K562 (cell line): ENCODE results near the gene ASB10. TPM values are rescaled to one million over a fixed set of nuclear protein-coding genes. Genes with fewer than 3 reads are reported as not detected.
A peak's percentile ranks its signal among the peaks of the same experiment; 100 is the strongest.

Experiments
- CC2D1A ChIP-seq: fragments of 450-650 bp; IDR thresholded peaks from 2 replicates; pipeline ENCODE4 v1.6.1; 2017; ENCODE audit warnings: mild to moderate bottlenecking
- CCNT2 ChIP-seq: IDR thresholded peaks from 2 replicates; pipeline ENCODE4 v1.6.1; 2011; ENCODE audit warnings: borderline replicate concordance, low read depth, mild to moderate bottlenecking, moderate library complexity, mixed read lengths, low read length; ENCODE audit not compliant: insufficient read length; ENCODE audit errors: extremely low read depth
- CSDE1 ChIP-seq, 2 experiments: fragments of 450-650 bp; IDR thresholded peaks; 2 replicates each; pipeline ENCODE4 v1.6.1; 2016; ENCODE audit warnings: mild to moderate bottlenecking in 1 of 2
- ELF1 ChIP-seq: fragments of 200-800 bp; sonication (Bioruptor generic); IDR thresholded peaks from 2 replicates; pipeline ENCODE4 v1.6.1; 2016; ENCODE audit warnings: missing genetic modification characterization, missing compliant biosample characterization
- ESRRA ChIP-seq: fragments of 450-650 bp; IDR thresholded peaks from 2 replicates; pipeline ENCODE4 v1.6.1; 2014; ENCODE audit warnings: low read depth, mild to moderate bottlenecking, moderate library complexity, borderline replicate concordance
- FOSL1 ChIP-seq: fragments of 200-800 bp; sonication (Bioruptor generic); conservative IDR thresholded peaks from 2 replicates; pipeline ENCODE4 v1.6.1; 2016; ENCODE audit warnings: missing genetic modification characterization, missing compliant biosample characterization
- FOXJ2 ChIP-seq: fragments of 200-800 bp; sonication (Bioruptor generic); IDR thresholded peaks from 2 replicates; pipeline ENCODE4 v1.6.1; 2016; ENCODE audit warnings: missing genetic modification characterization, missing compliant biosample characterization
- GABPA ChIP-seq: fragments of 200-800 bp; sonication (Bioruptor generic); conservative IDR thresholded peaks from 2 replicates; pipeline ENCODE4 v1.6.1; 2016; ENCODE audit warnings: low read depth, missing genetic modification characterization, missing compliant biosample characterization
- GTF2A2 ChIP-seq: IDR thresholded peaks from 2 replicates; pipeline ENCODE4 v1.6.1; 2016; ENCODE audit warnings: mild to moderate bottlenecking, missing genetic modification characterization, missing compliant biosample characterization
- LEF1 ChIP-seq: fragments of 450-650 bp; IDR thresholded peaks from 2 replicates; pipeline ENCODE4 v1.6.1; 2016; ENCODE audit warnings: mild to moderate bottlenecking
- NFATC3 ChIP-seq: fragments of 450-650 bp; IDR thresholded peaks from 2 replicates; pipeline ENCODE4 v1.6.1; 2017; ENCODE audit warnings: mild to moderate bottlenecking
- SMARCC2 ChIP-seq: fragments of 450-650 bp; IDR thresholded peaks from 2 replicates; pipeline ENCODE4 v1.6.1; 2017; ENCODE audit warnings: antibody characterized with exemption, moderate library complexity, mild to moderate bottlenecking, low read depth
- TAL1 ChIP-seq: fragments of 450-650 bp; IDR thresholded peaks from 2 replicates; pipeline ENCODE4 v1.6.1; 2016; ENCODE audit warnings: mild to moderate bottlenecking
- TRIM28 ChIP-seq: fragments of 450-650 bp; IDR thresholded peaks from 2 replicates; pipeline ENCODE4 v1.6.1; 2017
- XRCC4 ChIP-seq: IDR thresholded peaks from one replicate; pipeline ENCODE4 v1.6.1; 2011; ENCODE audit not compliant: insufficient read depth, insufficient read length; ENCODE audit errors: extremely low read depth
- ZEB2 ChIP-seq: fragments of 450-650 bp; IDR thresholded peaks from 2 replicates; pipeline ENCODE4 v1.6.1; 2016
- ZNF274 ChIP-seq: IDR thresholded peaks from 2 replicates; pipeline ENCODE4 v1.6.1; 2011; ENCODE audit warnings: low read depth, mild to moderate bottlenecking, low read length, moderate library complexity, borderline replicate concordance
- ZNF347 ChIP-seq: fragments of 450-650 bp; formaldehyde crosslinking; IDR thresholded peaks from 2 replicates; pipeline ENCODE4 v1.4.0; 2020; ENCODE audit warnings: low read depth, mild to moderate bottlenecking, moderate library complexity
- polyA plus RNA-seq, 8 experiments: library from polyadenylated mRNA; depleted of rRNA in 4 of 8; stranded (reverse) in 5 of 8; unstranded in 3 of 8; fragments of >200 nt; fragmentation: Nextera tagmentation in 2 of 8; fragmentation: Illumina TruSeq in 1 of 8; extraction: Ambion mirVana in 2 of 8; extraction: Trizol in 1 of 8; gene quantifications; 2 replicates each; pipeline versions ENCODE4 v1.2.1 to v1.2.3, GENCODE V29; 2011 to 2014; ENCODE audit warnings: inconsistent platforms in 1 of 8, missing spikeins in 1 of 8
- total RNA-seq, 7 experiments: library from RNA; depleted of rRNA in 6 of 7; stranded (reverse); fragments of >200 nt in 6 of 7; fragmentation: Illumina TruSeq in 2 of 7; extraction: Trizol in 2 of 7; gene quantifications; 2 replicates each; pipeline versions ENCODE4 v1.2.1 to v1.2.3, GENCODE V29; 2011 to 2021; ENCODE audit warnings: low replicate concordance in 1 of 7
- TF ChIP-seq, protein P1 (sequence below), 2 experiments: fragments of 250-450 bp in 1 of 2; fragments of 450-650 bp in 1 of 2; sonication (Bioruptor Pico) in 1 of 2; IDR thresholded peaks; 2 replicates each; pipeline versions ENCODE4 v1.6.1 to v1.8.0; 2016 to 2021; ENCODE audit warnings: mild to moderate bottlenecking in 2 of 2, moderate library complexity in 2 of 2, missing compliant biosample characterization in 1 of 2, missing genetic modification characterization in 1 of 2
- TF ChIP-seq, protein P2 (sequence below): sonication (generic); formaldehyde crosslinking; IDR thresholded peaks from 2 replicates; pipeline ENCODE4 v1.5.0; 2020; ENCODE audit warnings: missing genetic modification reagents
- TF ChIP-seq, protein P3 (sequence below), 3 experiments: fragments of 200-800 bp in 1 of 3; sonication (Bioruptor generic) in 1 of 3; sonication (generic) in 1 of 3; formaldehyde crosslinking in 1 of 3; IDR thresholded peaks; 2 replicates each; pipeline versions ENCODE4 v1.6.1 to v1.8.0; 2016 to 2022; ENCODE audit warnings: mild to moderate bottlenecking in 2 of 3, missing compliant biosample characterization in 2 of 3, missing genetic modification characterization in 2 of 3, missing genetic modification reagents in 1 of 3
- TF ChIP-seq, protein P4 (sequence below): fragments of 250-450 bp; sonication (Bioruptor Pico); IDR thresholded peaks from 2 replicates; pipeline ENCODE4 v1.8.0; 2022; ENCODE audit warnings: moderate library complexity, mild to moderate bottlenecking, inconsistent platforms
- TF ChIP-seq, protein P5 (sequence below): conservative IDR thresholded peaks from 2 replicates; pipeline ENCODE4 v1.6.1; 2011; ENCODE audit warnings: low read depth, mild to moderate bottlenecking, low read length; ENCODE audit not compliant: control insufficient read depth

The ASB10 gene
- total and polyA plus RNA-seq, 9 of the 15 experiments (the other 6 are each of a cell fraction or from before 2014, with no cell fraction given), result not detected

DNA sequence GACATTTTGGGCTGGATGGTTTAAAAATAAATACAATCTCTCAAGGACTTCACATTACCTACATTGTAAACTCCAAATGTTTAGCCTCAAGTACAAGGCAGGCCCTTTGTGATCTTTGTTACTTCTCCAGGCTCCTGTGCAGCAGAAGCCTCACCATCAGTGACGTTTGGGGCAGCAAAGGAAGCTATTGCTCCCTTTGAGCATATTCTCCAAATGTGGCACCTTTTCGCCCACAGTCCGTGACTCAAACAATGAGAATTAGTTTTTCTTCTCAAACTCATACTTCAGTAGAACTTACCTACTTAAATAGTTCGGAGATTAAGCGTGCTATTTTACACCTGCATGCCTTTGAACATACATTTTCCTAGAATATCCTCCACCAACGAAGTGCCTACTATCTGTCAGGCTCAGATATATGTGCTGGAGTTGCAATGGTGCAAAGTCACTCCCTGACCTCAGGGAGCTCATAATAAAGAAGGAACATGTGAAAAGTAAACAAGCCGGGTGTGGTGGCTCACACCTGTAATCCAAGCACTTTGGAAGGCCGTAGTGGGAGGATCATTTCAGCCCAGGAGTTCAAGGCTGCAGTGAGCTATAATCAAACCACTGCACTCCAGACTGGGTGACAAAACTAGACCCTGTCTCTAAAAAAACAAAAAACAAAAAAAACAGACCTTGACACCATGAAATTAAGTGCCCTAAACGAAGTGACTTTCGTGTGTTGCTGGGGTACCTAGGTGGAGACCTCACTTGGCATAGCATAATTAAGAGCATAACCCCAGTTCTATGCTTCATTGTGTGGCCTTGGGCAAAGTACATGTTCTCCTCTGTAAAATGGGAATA is 41.2 kb upstream of the ASB10 start (continued):
- TF ChIP-seq, protein P1, sequence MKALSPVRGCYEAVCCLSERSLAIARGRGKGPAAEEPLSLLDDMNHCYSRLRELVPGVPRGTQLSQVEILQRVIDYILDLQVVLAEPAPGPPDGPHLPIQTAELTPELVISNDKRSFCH (CRISPR knock-in tag; IDR thresholded peaks at IDR 0.05), result no peak
- TF ChIP-seq, protein P1 (tag; IDR thresholded peaks at IDR 0.05), result no peak
- TF ChIP-seq FOSL1 (no peak), FOXJ2 (tag) (no peak), SMARCC2 (no peak), XRCC4 (no peak), ELF1 (tag) (no peak), GABPA (tag) (no peak), ZNF347 (CRISPR knock-in tag) (no peak), CCNT2 (no peak), LEF1 (0 out of 2 replicates have a peak, but pooled peaks have one; percentile 41), ZNF274 (no peak), TRIM28 (0 out of 2 replicates have a peak, but pooled peaks have one; percentile 40), NFATC3 (no peak), ZEB2 (peak; percentile 81), ESRRA (peak; percentile 46; the same call in 1 of the 2 replicates), CC2D1A (no peak), CSDE1 (IDR thresholded peaks at IDR 0.05) (no peak), TAL1 (peak; percentile 48; the same call in 1 of the 2 replicates), GTF2A2 (tag) (no peak)
- TF ChIP-seq, protein P2, sequence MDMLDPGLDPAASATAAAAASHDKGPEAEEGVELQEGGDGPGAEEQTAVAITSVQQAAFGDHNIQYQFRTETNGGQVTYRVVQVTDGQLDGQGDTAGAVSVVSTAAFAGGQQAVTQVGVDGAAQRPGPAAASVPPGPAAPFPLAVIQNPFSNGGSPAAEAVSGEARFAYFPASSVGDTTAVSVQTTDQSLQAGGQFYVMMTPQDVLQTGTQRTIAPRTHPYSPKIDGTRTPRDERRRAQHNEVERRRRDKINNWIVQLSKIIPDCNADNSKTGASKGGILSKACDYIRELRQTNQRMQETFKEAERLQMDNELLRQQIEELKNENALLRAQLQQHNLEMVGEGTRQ (CRISPR knock-in tag), result no peak
- TF ChIP-seq, protein P3, sequence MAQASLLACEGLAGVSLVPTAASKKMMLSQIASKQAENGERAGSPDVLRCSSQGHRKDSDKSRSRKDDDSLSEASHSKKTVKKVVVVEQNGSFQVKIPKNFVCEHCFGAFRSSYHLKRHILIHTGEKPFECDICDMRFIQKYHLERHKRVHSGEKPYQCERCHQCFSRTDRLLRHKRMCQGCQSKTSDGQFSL (CRISPR knock-in tag; IDR thresholded peaks at IDR 0.05), result no peak
- TF ChIP-seq, protein P3 (tag; IDR thresholded peaks at IDR 0.05), result no peak
- TF ChIP-seq, protein P4, sequence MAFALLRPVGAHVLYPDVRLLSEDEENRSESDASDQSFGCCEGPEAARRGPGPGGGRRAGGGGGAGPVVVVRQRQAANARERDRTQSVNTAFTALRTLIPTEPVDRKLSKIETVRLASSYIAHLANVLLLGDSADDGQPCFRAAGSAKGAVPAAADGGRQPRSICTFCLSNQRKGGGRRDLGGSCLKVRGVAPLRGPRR, result no peak
- TF ChIP-seq, protein P5, sequence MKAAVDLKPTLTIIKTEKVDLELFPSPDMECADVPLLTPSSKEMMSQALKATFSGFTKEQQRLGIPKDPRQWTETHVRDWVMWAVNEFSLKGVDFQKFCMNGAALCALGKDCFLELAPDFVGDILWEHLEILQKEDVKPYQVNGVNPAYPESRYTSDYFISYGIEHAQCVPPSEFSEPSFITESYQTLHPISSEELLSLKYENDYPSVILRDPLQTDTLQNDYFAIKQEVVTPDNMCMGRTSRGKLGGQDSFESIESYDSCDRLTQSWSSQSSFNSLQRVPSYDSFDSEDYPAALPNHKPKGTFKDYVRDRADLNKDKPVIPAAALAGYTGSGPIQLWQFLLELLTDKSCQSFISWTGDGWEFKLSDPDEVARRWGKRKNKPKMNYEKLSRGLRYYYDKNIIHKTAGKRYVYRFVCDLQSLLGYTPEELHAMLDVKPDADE, result no peak
